C4-2B (cell line): ENCODE results near the gene WBP1L.

ENCODE experiments used
- ZFX ChIP-seq: fragments of 450-650 bp; IDR thresholded peaks from 2 replicates; pipeline ENCODE4 v1.6.1; 2017
- TF ChIP-seq, protein P1 (sequence below): fragments of 450-650 bp; conservative IDR thresholded peaks from 2 replicates; pipeline ENCODE4 v1.5.1; 2017; ENCODE audit warnings: mild to moderate bottlenecking

DNA sequence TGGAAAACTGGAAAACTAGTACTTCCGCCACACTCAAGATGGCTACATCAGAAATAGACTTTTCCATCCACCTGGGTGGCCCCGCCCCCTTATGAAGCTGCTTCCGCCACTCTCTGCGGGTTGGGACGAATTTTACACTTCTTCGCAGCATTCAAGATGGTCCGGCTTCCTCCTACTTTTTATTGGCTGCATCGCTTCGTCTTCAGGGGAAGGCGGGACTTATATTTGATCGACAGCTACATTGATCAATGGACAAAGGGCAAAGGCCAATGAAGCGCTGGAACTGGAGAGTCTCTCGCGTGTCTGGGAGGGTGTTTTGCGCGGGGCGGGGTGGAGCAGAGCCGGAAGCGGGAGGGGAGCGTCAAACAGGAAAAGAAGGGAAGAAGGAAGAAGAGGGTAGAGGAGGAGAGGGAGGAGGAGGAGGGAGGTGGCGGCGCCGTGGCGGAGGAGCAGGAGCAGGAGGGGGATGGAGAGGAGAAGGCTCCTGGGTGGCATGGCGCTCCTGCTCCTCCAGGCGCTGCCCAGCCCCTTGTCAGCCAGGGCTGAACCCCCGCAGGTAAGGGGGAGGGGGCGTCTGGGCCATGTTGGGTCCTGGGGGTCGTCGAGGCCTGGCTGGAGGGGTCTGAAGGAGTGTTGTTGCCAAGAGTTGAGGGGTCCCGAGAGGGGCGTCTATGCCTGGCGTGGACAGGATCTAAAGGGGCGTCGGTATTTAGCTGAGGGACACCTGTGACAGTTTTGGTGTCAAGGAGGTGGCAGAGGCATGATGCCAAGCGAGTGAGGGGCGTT lies at the start of gene WBP1L:
- TF ChIP-seq, protein P1, sequence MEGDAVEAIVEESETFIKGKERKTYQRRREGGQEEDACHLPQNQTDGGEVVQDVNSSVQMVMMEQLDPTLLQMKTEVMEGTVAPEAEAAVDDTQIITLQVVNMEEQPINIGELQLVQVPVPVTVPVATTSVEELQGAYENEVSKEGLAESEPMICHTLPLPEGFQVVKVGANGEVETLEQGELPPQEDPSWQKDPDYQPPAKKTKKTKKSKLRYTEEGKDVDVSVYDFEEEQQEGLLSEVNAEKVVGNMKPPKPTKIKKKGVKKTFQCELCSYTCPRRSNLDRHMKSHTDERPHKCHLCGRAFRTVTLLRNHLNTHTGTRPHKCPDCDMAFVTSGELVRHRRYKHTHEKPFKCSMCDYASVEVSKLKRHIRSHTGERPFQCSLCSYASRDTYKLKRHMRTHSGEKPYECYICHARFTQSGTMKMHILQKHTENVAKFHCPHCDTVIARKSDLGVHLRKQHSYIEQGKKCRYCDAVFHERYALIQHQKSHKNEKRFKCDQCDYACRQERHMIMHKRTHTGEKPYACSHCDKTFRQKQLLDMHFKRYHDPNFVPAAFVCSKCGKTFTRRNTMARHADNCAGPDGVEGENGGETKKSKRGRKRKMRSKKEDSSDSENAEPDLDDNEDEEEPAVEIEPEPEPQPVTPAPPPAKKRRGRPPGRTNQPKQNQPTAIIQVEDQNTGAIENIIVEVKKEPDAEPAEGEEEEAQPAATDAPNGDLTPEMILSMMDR = no peak
- no peak for TF ChIP-seq ZFX
